ENCODE measurements around the gene TNRC6C. TPM values are rescaled to one million over a fixed set of nuclear protein-coding genes. Genes with fewer than 3 reads are reported as not detected.

The TNRC6C gene
- total and polyA plus RNA-seq, 2 of the 13 experiments (the other 11 are each of a cell fraction or from before 2014, with no cell fraction given), result 0.66 to 4.9 TPM

DNA sequence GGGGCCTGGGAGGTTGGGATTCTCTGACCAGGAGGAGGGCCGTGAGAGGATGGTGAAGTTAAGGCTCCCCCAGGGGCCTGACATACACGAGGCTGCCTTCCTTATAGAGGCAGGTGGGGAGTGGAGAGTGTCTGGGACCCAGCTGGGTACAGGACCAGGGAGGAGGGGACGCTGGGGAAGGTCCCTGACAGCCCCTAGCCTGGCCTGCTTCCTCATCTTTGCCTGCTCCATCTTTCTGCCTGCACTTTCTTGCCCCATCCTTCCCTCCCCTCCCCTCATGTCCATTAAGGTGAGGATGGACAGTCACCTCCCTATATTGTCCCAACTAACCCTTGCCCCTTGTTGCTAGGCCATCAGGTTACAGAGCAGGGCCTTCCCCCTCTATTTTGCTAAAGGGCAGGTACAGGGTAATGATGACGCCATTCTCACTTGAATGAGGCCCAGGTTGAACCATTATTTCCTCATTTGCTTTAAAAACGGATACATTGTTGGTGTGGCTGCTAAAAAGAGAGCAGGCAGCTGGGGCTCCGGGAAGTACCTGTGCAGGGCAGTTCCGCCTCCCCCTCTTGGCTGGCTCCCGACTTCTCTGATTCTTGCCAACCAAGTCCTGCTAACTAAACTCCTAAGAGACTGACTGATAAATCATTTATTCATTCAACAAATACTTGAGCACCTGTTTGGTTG lies 189.0 kb downstream of the TNRC6C start:
- Histone ChIP-seq H3K9ac (ENCODE audit: insufficient read depth, low read depth, low read length) (no peak overlapping the region), H3K27ac (ENCODE audit: extremely low read length, insufficient read depth, low read length) (no peak overlapping the region), H3K4me1 (ENCODE audit: insufficient read depth, low read length) (peaks cover 88% of the 10 kb centered on the region), H3K27me3 (ENCODE audit: control insufficient read depth in 1 of 2, insufficient read depth in 2 of 2, low read length in 2 of 2) (peaks cover 4 to 14% of the 10 kb centered on the region in 2 experiments; a peak in 3 of 5 replicates), H3K4me3 (replicated peaks in 1 of 3; ENCODE audit: insufficient read depth in 1 of 3, low read depth in 2 of 3, low read length in 3 of 3) (no peak overlapping the region), H2AFZ (ENCODE audit: low read length) (no peak overlapping the region), H4K20me1 (ENCODE audit: insufficient read depth, low read length) (no peaks in the 10 kb centered on the region), H3K36me3 (replicated peaks in 1 of 2; ENCODE audit: control insufficient read depth in 1 of 2, insufficient read depth in 2 of 2, low read length in 2 of 2) (no peaks in the 10 kb centered on the region), H3K4me2 (ENCODE audit: low read depth, low read length) (peak overlapping the region; percentile 86), H3K79me2 (ENCODE audit: insufficient read depth, low read length) (no peaks in the 10 kb centered on the region), H3K9me3 (ENCODE audit: low read length) (no peaks in the 10 kb centered on the region)
- BruUV-seq (replicated peaks), result no TSS peak
- POLR2A ChIA-PET, result interaction anchor here (0.6 kb wide), 1 partner anchor 1559 kb away, joined by 3 read pairs; no protein-coding TSS in a partner anchor
- FAIRE-seq (no peak), ATAC-seq (no peak), DNase-seq (ENCODE audit: low spot score) (no peak)
- TF ChIP-seq, protein P1, sequence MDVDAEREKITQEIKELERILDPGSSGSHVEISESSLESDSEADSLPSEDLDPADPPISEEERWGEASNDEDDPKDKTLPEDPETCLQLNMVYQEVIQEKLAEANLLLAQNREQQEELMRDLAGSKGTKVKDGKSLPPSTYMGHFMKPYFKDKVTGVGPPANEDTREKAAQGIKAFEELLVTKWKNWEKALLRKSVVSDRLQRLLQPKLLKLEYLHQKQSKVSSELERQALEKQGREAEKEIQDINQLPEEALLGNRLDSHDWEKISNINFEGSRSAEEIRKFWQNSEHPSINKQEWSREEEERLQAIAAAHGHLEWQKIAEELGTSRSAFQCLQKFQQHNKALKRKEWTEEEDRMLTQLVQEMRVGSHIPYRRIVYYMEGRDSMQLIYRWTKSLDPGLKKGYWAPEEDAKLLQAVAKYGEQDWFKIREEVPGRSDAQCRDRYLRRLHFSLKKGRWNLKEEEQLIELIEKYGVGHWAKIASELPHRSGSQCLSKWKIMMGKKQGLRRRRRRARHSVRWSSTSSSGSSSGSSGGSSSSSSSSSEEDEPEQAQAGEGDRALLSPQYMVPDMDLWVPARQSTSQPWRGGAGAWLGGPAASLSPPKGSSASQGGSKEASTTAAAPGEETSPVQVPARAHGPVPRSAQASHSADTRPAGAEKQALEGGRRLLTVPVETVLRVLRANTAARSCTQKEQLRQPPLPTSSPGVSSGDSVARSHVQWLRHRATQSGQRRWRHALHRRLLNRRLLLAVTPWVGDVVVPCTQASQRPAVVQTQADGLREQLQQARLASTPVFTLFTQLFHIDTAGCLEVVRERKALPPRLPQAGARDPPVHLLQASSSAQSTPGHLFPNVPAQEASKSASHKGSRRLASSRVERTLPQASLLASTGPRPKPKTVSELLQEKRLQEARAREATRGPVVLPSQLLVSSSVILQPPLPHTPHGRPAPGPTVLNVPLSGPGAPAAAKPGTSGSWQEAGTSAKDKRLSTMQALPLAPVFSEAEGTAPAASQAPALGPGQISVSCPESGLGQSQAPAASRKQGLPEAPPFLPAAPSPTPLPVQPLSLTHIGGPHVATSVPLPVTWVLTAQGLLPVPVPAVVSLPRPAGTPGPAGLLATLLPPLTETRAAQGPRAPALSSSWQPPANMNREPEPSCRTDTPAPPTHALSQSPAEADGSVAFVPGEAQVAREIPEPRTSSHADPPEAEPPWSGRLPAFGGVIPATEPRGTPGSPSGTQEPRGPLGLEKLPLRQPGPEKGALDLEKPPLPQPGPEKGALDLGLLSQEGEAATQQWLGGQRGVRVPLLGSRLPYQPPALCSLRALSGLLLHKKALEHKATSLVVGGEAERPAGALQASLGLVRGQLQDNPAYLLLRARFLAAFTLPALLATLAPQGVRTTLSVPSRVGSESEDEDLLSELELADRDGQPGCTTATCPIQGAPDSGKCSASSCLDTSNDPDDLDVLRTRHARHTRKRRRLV (CRISPR knock-in tag; IDR thresholded peaks at IDR 0.05), result no peak
- TF ChIP-seq ZNF160 (CRISPR knock-in tag; IDR thresholded peaks at IDR 0.05) (no peak), ZNF670 (CRISPR knock-in tag; IDR thresholded peaks at IDR 0.05; ENCODE audit: borderline replicate concordance) (no peak), ZFY (CRISPR knock-in tag; IDR thresholded peaks at IDR 0.05) (no peak)
- in situ Hi-C loops (cut with HindIII; ENCODE audit: extremely low pct_ligation_motif_present, low pct_unique_long_range_greater_than_20kb), result no loop called here
- intact Hi-C loops (cut with micrococcal nuclease; ENCODE audit: unreplicated experiment), result no loop called here
- 11% methylated on average over 8 of the region's 8 CpGs for WGBS (ENCODE audit: low lambda C conversion rate)
- CTCF ChIA-PET (ENCODE audit: low intra/inter-chr PET ratio, low total read pairs), result no interaction called here
